ENCODE results near the gene DEFB123. TPM values are rescaled to one million over a fixed set of nuclear protein-coding genes. Genes with fewer than 3 reads are reported as not detected.

Gene DEFB123
- total and polyA plus RNA-seq, 2 donors from 2014 or later, result not detected

- no peak for TF ChIP-seq CTCF (IDR thresholded peaks at IDR 0.05; ENCODE audit: borderline replicate concordance, extremely low read depth, insufficient read depth)
- Histone ChIP-seq H3K27ac (ENCODE audit: low read depth in 2 of 2, low read length in 2 of 2) (no peak overlapping the region), H3K9ac (ENCODE audit: low read length in 3 of 3) (no peak overlapping the region), H3K9me3 (ENCODE audit: control insufficient read depth in 2 of 3, insufficient read depth in 1 of 3, low read length in 3 of 3) (no peaks in the 10 kb centered on the region), H3K4me3 (ENCODE audit: low read length in 3 of 3) (no peak overlapping the region), H3K4me1 (ENCODE audit: control insufficient read depth in 2 of 3, insufficient read depth in 2 of 3, low read depth in 1 of 3, low read length in 3 of 3) (no peaks in the 10 kb centered on the region), H3K27me3 (ENCODE audit: control insufficient read depth, insufficient read depth, low read length) (no peaks in the 10 kb centered on the region), H3K36me3 (ENCODE audit: control insufficient read depth in 2 of 3, insufficient read depth in 3 of 3, low read length in 3 of 3) (no peaks in the 10 kb centered on the region)
- intact Hi-C loops (cut with DNase I), result no loop called here
- FAIRE-seq, result no peak
- no peak for DNase-seq
Observed at GRCh38 chr20:31403886-31404285, 36.5 kb upstream of the DEFB123 start.

GRCh38 chr20:31406115-31406514 is 34.3 kb upstream of the DEFB123 start, which contains the start of gene DEFB121:
Gene DEFB121, minus strand, starts transcription at chr20:31406215. Its CDS starts 63 bp downstream, at chr20:31406152.
- no peak within 1 kb of the TSS for H3K9ac ChIP-seq (ENCODE audit: low read length in 3 of 3)
- no peak for FAIRE-seq

GRCh38 chr20:31410011-31410410 is 30.4 kb upstream of the DEFB123 start:
- TF ChIP-seq CTCF (IDR thresholded peaks at IDR 0.05; ENCODE audit: borderline replicate concordance, extremely low read depth, insufficient read depth), result no peak
- no peak for FAIRE-seq
- Histone ChIP-seq H3K9me3 (ENCODE audit: control insufficient read depth in 2 of 3, insufficient read depth in 1 of 3, low read length in 3 of 3) (no peaks in the 10 kb centered on the region), H3K36me3 (ENCODE audit: control insufficient read depth in 2 of 3, insufficient read depth in 3 of 3, low read length in 3 of 3) (no peaks in the 10 kb centered on the region), H3K4me3 (ENCODE audit: low read length in 3 of 3) (no peak overlapping the region), H3K27ac (ENCODE audit: low read depth in 2 of 2, low read length in 2 of 2) (no peak overlapping the region), H3K27me3 (ENCODE audit: control insufficient read depth, insufficient read depth, low read length) (no peaks in the 10 kb centered on the region), H3K4me1 (ENCODE audit: control insufficient read depth in 2 of 3, insufficient read depth in 2 of 3, low read depth in 1 of 3, low read length in 3 of 3) (no peaks in the 10 kb centered on the region), H3K9ac (ENCODE audit: low read length in 3 of 3) (no peak overlapping the region)
- intact Hi-C loops (cut with DNase I), result no loop called here
- DNase-seq, result no peak

More at GRCh38 chr20:31406115-31406514, 34.3 kb upstream of the DEFB123 start, which contains the start of gene DEFB121:
- H3K27ac ChIP-seq (ENCODE audit: low read depth in 2 of 2, low read length in 2 of 2), result no peak within 1 kb of the TSS
- H3K4me3 ChIP-seq (ENCODE audit: low read length in 3 of 3), result no peak within 1 kb of the TSS
- no peaks in the 10 kb centered on the region for H3K36me3 ChIP-seq (ENCODE audit: control insufficient read depth in 2 of 3, insufficient read depth in 3 of 3, low read length in 3 of 3)
- no peaks in the 10 kb centered on the region for H3K4me1 ChIP-seq (ENCODE audit: control insufficient read depth in 2 of 3, insufficient read depth in 2 of 3, low read depth in 1 of 3, low read length in 3 of 3)
- no peak for TF ChIP-seq CTCF (IDR thresholded peaks at IDR 0.05; ENCODE audit: borderline replicate concordance, extremely low read depth, insufficient read depth)
- peak in 1 of 5 donors; percentile 6 for DNase-seq
- no peaks in the 10 kb centered on the region for H3K9me3 ChIP-seq (ENCODE audit: control insufficient read depth in 2 of 3, insufficient read depth in 1 of 3, low read length in 3 of 3)
- H3K27me3 ChIP-seq (ENCODE audit: control insufficient read depth, insufficient read depth, low read length), result no peaks in the 10 kb centered on the region
- intact Hi-C loops (cut with DNase I), result no loop called here

GRCh38 chr20:31414381-31414780 is 26.1 kb upstream of the DEFB123 start:
- Histone ChIP-seq H3K9ac (ENCODE audit: low read length in 3 of 3) (no peak overlapping the region), H3K27ac (ENCODE audit: low read depth in 2 of 2, low read length in 2 of 2) (no peak overlapping the region), H3K27me3 (ENCODE audit: control insufficient read depth, insufficient read depth, low read length) (no peaks in the 10 kb centered on the region), H3K4me1 (ENCODE audit: control insufficient read depth in 2 of 3, insufficient read depth in 2 of 3, low read depth in 1 of 3, low read length in 3 of 3) (no peaks in the 10 kb centered on the region), H3K4me3 (ENCODE audit: low read length in 3 of 3) (no peak overlapping the region), H3K36me3 (ENCODE audit: control insufficient read depth in 2 of 3, insufficient read depth in 3 of 3, low read length in 3 of 3) (no peaks in the 10 kb centered on the region), H3K9me3 (ENCODE audit: control insufficient read depth in 2 of 3, insufficient read depth in 1 of 3, low read length in 3 of 3) (no peaks in the 10 kb centered on the region)
- no peak for TF ChIP-seq CTCF (IDR thresholded peaks at IDR 0.05; ENCODE audit: borderline replicate concordance, extremely low read depth, insufficient read depth)
- DNase-seq (no peak), FAIRE-seq (no peak)
- intact Hi-C loops (cut with DNase I), result no loop called here

All from kidney (tissue), 14 donors.